Measurements from ENCODE around the gene GUCY2F. TPM values are rescaled to one million over a fixed set of nuclear protein-coding genes. Genes with fewer than 3 reads are reported as not detected.

Gene GUCY2F
- total RNA-seq, 2 experiments from 2014 or later = not detected

GRCh38 chrX:109382332-109382731 lies 99.6 kb downstream of the GUCY2F start:
- no peaks in the 10 kb centered on the region for H3K36me3 Mint-ChIP-seq (ENCODE audit: low read depth)
- POLR2A ChIA-PET = no interaction called here
- H3K27me3 ChIP-seq (ENCODE audit: control insufficient read depth in 1 of 2, insufficient read depth in 2 of 2, low read length in 2 of 2) = no peaks in the 10 kb centered on the region
- no peaks in the 10 kb centered on the region for H3K27me3 Mint-ChIP-seq
- H3K9me3 Mint-ChIP-seq = no peaks in the 10 kb centered on the region
- DNase-seq (no peak), ATAC-seq (ENCODE audit: poor library complexity) (no peak)
- no peak overlapping the region for H3K4me3 Mint-ChIP-seq
- intact Hi-C loops (cut with DNase I, micrococcal nuclease) = no loop called here
- CTCF ChIA-PET = no interaction called here
- no peaks in the 10 kb centered on the region for H3K36me3 ChIP-seq (ENCODE audit: insufficient read depth, low read length)
- TF ChIP-seq CTCF (IDR thresholded peaks at IDR 0.05) = no peak
- H3K4me3 ChIP-seq (ENCODE audit: low read length) = no peak overlapping the region
- H3K27ac Mint-ChIP-seq = no peak overlapping the region
- no peaks in the 10 kb centered on the region for H3K4me1 Mint-ChIP-seq (ENCODE audit: low read depth)
- H3K9me3 ChIP-seq (ENCODE audit: control insufficient read depth in 1 of 2, insufficient read depth in 1 of 2, low read length in 2 of 2) = no peaks in the 10 kb centered on the region
- no peak overlapping the region for H3K27ac ChIP-seq (ENCODE audit: low read depth in 1 of 2, low read length in 2 of 2)
- H3K4me1 ChIP-seq (ENCODE audit: insufficient read depth, low read length) = no peaks in the 10 kb centered on the region

- no peak overlapping the region for H3K27ac ChIP-seq (ENCODE audit: low read depth in 1 of 2, low read length in 2 of 2)
- ChIA-PET CTCF (no interaction called here), POLR2A (no interaction called here)
- H3K4me3 ChIP-seq (ENCODE audit: low read length) = no peak overlapping the region
- intact Hi-C loops (cut with DNase I, micrococcal nuclease) = no loop called here
- Mint-ChIP-seq H3K27ac (no peak overlapping the region), H3K36me3 (ENCODE audit: low read depth) (no peaks in the 10 kb centered on the region), H3K9me3 (no peaks in the 10 kb centered on the region), H3K4me1 (ENCODE audit: low read depth) (no peaks in the 10 kb centered on the region), H3K27me3 (peaks cover 5% of the 10 kb centered on the region), H3K4me3 (no peak overlapping the region)
- H3K9me3 ChIP-seq (ENCODE audit: control insufficient read depth in 1 of 2, insufficient read depth in 1 of 2, low read length in 2 of 2) = no peaks in the 10 kb centered on the region
- DNase-seq = no peak
- TF ChIP-seq CTCF (IDR thresholded peaks at IDR 0.05) = no peak
- no peak for ATAC-seq (ENCODE audit: poor library complexity)
- H3K4me1 ChIP-seq (ENCODE audit: insufficient read depth, low read length) = no peaks in the 10 kb centered on the region
- H3K27me3 ChIP-seq (ENCODE audit: control insufficient read depth in 1 of 2, insufficient read depth in 2 of 2, low read length in 2 of 2) = no peaks in the 10 kb centered on the region
- H3K36me3 ChIP-seq (ENCODE audit: insufficient read depth, low read length) = no peaks in the 10 kb centered on the region
Measured at GRCh38 chrX:109378281-109378680, 103.6 kb downstream of the GUCY2F start.

- no peaks in the 10 kb centered on the region for H3K9me3 Mint-ChIP-seq
- no peak for ATAC-seq (ENCODE audit: poor library complexity)
- H3K4me3 Mint-ChIP-seq = no peak overlapping the region
- no peak overlapping the region for H3K27ac ChIP-seq (ENCODE audit: low read depth in 1 of 2, low read length in 2 of 2)
- peaks cover 5% of the 10 kb centered on the region for H3K27me3 Mint-ChIP-seq
- POLR2A ChIA-PET = no interaction called here
- H3K36me3 Mint-ChIP-seq (ENCODE audit: low read depth) = no peaks in the 10 kb centered on the region
- no peaks in the 10 kb centered on the region for H3K4me1 ChIP-seq (ENCODE audit: insufficient read depth, low read length)
- H3K9me3 ChIP-seq (ENCODE audit: control insufficient read depth in 1 of 2, insufficient read depth in 1 of 2, low read length in 2 of 2) = no peaks in the 10 kb centered on the region
- H3K4me1 Mint-ChIP-seq (ENCODE audit: low read depth) = no peaks in the 10 kb centered on the region
- no peak overlapping the region for H3K4me3 ChIP-seq (ENCODE audit: low read length)
- H3K36me3 ChIP-seq (ENCODE audit: insufficient read depth, low read length) = no peaks in the 10 kb centered on the region
- H3K27me3 ChIP-seq (ENCODE audit: control insufficient read depth in 1 of 2, insufficient read depth in 2 of 2, low read length in 2 of 2) = no peaks in the 10 kb centered on the region
- TF ChIP-seq CTCF (IDR thresholded peaks at IDR 0.05) = no peak
- DNase-seq = no peak
- H3K27ac Mint-ChIP-seq = no peak overlapping the region
- intact Hi-C loops (cut with DNase I, micrococcal nuclease) = no loop called here
- CTCF ChIA-PET = no interaction called here
Measured at GRCh38 chrX:109374262-109374960, 107.5 kb downstream of the GUCY2F start.

Data from CD4-positive, alpha-beta T cell (primary cell).